ENCODE data around the gene OTUB2.

- TF ChIP-seq EZH2phosphoT487 (IDR thresholded peaks at IDR 0.05; ENCODE audit: borderline replicate concordance, low read depth) (no peak), USF2 (IDR thresholded peaks at IDR 0.05; ENCODE audit: borderline replicate concordance, low read depth, low read length) (no peak), REST (IDR thresholded peaks at IDR 0.05; ENCODE audit: low read depth, low read length) (no peak), SIN3A (IDR thresholded peaks at IDR 0.05; ENCODE audit: borderline replicate concordance, low read depth, low read length) (no peak), POLR2AphosphoS5 (IDR thresholded peaks at IDR 0.05; ENCODE audit: low read depth, low read length) (no peak), TCF12 (IDR thresholded peaks at IDR 0.05) (no peak), MXI1 (IDR thresholded peaks at IDR 0.05; ENCODE audit: low read depth, low read length) (no peak), EP300 (IDR thresholded peaks at IDR 0.05; ENCODE audit: borderline replicate concordance in 1 of 2, low read depth in 1 of 2, low read length in 1 of 2) (no peak)
- TF ChIP-seq, protein P1, sequence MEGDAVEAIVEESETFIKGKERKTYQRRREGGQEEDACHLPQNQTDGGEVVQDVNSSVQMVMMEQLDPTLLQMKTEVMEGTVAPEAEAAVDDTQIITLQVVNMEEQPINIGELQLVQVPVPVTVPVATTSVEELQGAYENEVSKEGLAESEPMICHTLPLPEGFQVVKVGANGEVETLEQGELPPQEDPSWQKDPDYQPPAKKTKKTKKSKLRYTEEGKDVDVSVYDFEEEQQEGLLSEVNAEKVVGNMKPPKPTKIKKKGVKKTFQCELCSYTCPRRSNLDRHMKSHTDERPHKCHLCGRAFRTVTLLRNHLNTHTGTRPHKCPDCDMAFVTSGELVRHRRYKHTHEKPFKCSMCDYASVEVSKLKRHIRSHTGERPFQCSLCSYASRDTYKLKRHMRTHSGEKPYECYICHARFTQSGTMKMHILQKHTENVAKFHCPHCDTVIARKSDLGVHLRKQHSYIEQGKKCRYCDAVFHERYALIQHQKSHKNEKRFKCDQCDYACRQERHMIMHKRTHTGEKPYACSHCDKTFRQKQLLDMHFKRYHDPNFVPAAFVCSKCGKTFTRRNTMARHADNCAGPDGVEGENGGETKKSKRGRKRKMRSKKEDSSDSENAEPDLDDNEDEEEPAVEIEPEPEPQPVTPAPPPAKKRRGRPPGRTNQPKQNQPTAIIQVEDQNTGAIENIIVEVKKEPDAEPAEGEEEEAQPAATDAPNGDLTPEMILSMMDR (IDR thresholded peaks at IDR 0.05): no peak
Measured at GRCh38 chr14:94047581-94047980, 21.4 kb downstream of the OTUB2 start.
